ENCODE data around the gene XPO1. TPM values are rescaled to one million over a fixed set of nuclear protein-coding genes. Genes with fewer than 3 reads are reported as not detected.
"Not testable (repeated sequence)": the region's sequence is repeated elsewhere in the genome, so short reads cannot be mapped to it uniquely, and the experiment has no call there.

The XPO1 gene
- total RNA-seq (148 and 166 TPM in 2 replicates), polyA plus RNA-seq (33.8 and 46.7 TPM in 2 replicates), polyA minus RNA-seq (82.3 and 86.6 TPM in 2 replicates), Bru-seq, nascent RNA (percentile 96 among the genes with signal in this experiment), BruChase-seq, experiment 1, labeled RNA remaining after a 6-hour chase (percentile 97 among the genes with signal in this experiment), BruChase-seq, experiment 2, labeled RNA remaining after a 2-hour chase (percentile 98 among the genes with signal in this experiment)
- polyA plus RNA-seq (2011; cell fraction: cytosol; rRNA removed): 52.6 and 56.1 TPM in 2 replicates
- 148 and 193 TPM in 2 replicates for polyA plus RNA-seq (2011; cell fraction: nucleus; rRNA removed)
- 91.3 and 145 TPM in 2 replicates for polyA plus RNA-seq (2012)
- polyA minus RNA-seq (2011; cell fraction: cytosol; rRNA and poly(A)+ RNA removed): 113 TPM
- polyA minus RNA-seq (2011; cell fraction: nucleus; rRNA and poly(A)+ RNA removed): 111 and 159 TPM in 2 replicates
- long read RNA-seq, full-length matches to known transcripts: 35 of 58 reads
- long read RNA-seq, partial matches to known transcripts: 12 of 58 reads
- long read RNA-seq, other reads (novel, unspliced or antisense): 11 of 58 reads

GRCh38 chr2:61538200-61538919 lies at the start of gene XPO1:
TSS of gene XPO1 (minus strand) at chr2:61538356. CDS start at chr2:61533897, 4,459 bp downstream.
- Histone ChIP-seq H2AFZ (ENCODE audit: low read depth, low read length) (peak within 1 kb of the TSS; percentile 95), H3K9me1 (replicated peaks; ENCODE audit: control insufficient read depth, extremely low read depth, insufficient read depth, low read length) (no peaks in the 10 kb centered on the region), H3K27ac (ENCODE audit: insufficient read depth, low read depth, low read length) (peak within 1 kb of the TSS; percentile 81), H3K4me1 (ENCODE audit: control insufficient read depth, extremely low read depth, insufficient read depth, low read length) (peaks cover 29% of the 10 kb centered on the region), H4K20me1 (replicated peaks; ENCODE audit: control insufficient read depth, extremely low read depth, insufficient read depth, low read length) (peaks cover 12% of the 10 kb centered on the region), H3K79me2 (ENCODE audit: control insufficient read depth, insufficient read depth, low read length) (peaks cover 47% of the 10 kb centered on the region), H3K27me3 (ENCODE audit: control insufficient read depth in 2 of 2, insufficient read depth in 2 of 2, low read length in 2 of 2) (no peaks in the 10 kb centered on the region), H3K4me2 (ENCODE audit: insufficient read depth, low read length) (peak within 1 kb of the TSS; percentile 89), H3K9ac (replicated peaks; ENCODE audit: extremely low read depth, insufficient read depth, low read length) (peak within 1 kb of the TSS; percentile 95), H3K36me3 (ENCODE audit: control insufficient read depth in 2 of 2, extremely low read depth in 1 of 2, insufficient read depth in 2 of 2, low read length in 2 of 2) (no peaks in the 10 kb centered on the region), H3K4me3 (replicated peaks in 1 of 3; ENCODE audit: insufficient read depth in 1 of 3, low read depth in 1 of 3, low read length in 3 of 3) (peak within 1 kb of the TSS; percentile 88 to 99 (median 90)), H3K9me3 (replicated peaks; ENCODE audit: control insufficient read depth, insufficient read depth, low read length) (no peaks in the 10 kb centered on the region)
- DNase-seq (ENCODE audit: low read depth, low spot score) (peak; percentile 99), FAIRE-seq (peak; percentile 90)
- intact Hi-C loops (cut with micrococcal nuclease): loop anchor here (1.0 to 10.0 kb wide), 7 partner anchors 49 to 876 kb away; partner anchors contain the start of genes REL and USP34
- dilution Hi-C loops (cut with MboI; ENCODE audit: extremely low pct_ligation_motif_present, low sequenced_read_pairs): no loop called here
- ChIA-PET CTCF (interaction anchor here (0.6 to 1.9 kb wide), 8 partner anchors 10 to 403 kb away, joined by 3 to 4 read pairs (median 3); no protein-coding TSS in a partner anchor), POLR2A (interaction anchor here (0.6 to 1.4 kb wide), 3 partner anchors 14 to 1167 kb away, joined by 4 to 6 read pairs (median 5); partner anchors contain the start of gene EHBP1)
- no TSS peak for BruUV-seq (replicated peaks)
- TF ChIP-seq POLR2A (IDR thresholded peaks at IDR 0.05; ENCODE audit: low read depth, low read length) (peak; percentile 96), POLR2AphosphoS5 (IDR thresholded peaks at IDR 0.05; ENCODE audit: insufficient read depth, low read depth, low read length) (peak; percentile 65), FOS (IDR thresholded peaks at IDR 0.05; ENCODE audit: borderline replicate concordance, insufficient read depth, low read length) (no peak), MAX (IDR thresholded peaks at IDR 0.05; ENCODE audit: insufficient read depth, insufficient read length) (peak; percentile 2), JUN (IDR thresholded peaks at IDR 0.05; ENCODE audit: borderline replicate concordance, insufficient read depth, insufficient read length, low read depth) (peak; percentile 32)

GRCh38 chr2:61586928-61587327 lies 48.8 kb upstream of the XPO1 start:
- H4K20me1 ChIP-seq (replicated peaks; ENCODE audit: control insufficient read depth, extremely low read depth, insufficient read depth, low read length); H3K9me3 ChIP-seq (replicated peaks; ENCODE audit: control insufficient read depth, insufficient read depth, low read length); H3K4me1 ChIP-seq (ENCODE audit: control insufficient read depth, extremely low read depth, insufficient read depth, low read length); dilution Hi-C loops (cut with MboI; ENCODE audit: extremely low pct_ligation_motif_present, low sequenced_read_pairs); H2AFZ ChIP-seq (ENCODE audit: low read depth, low read length); H3K27me3 ChIP-seq (ENCODE audit: control insufficient read depth in 2 of 2, insufficient read depth in 2 of 2, low read length in 2 of 2); H3K9ac ChIP-seq (replicated peaks; ENCODE audit: extremely low read depth, insufficient read depth, low read length); H3K4me2 ChIP-seq (ENCODE audit: insufficient read depth, low read length); H3K79me2 ChIP-seq (ENCODE audit: control insufficient read depth, insufficient read depth, low read length); BruUV-seq (replicated peaks); H3K36me3 ChIP-seq (ENCODE audit: control insufficient read depth in 2 of 2, extremely low read depth in 1 of 2, insufficient read depth in 2 of 2, low read length in 2 of 2); FAIRE-seq; H3K4me3 ChIP-seq (replicated peaks in 1 of 3; ENCODE audit: insufficient read depth in 1 of 3, low read depth in 1 of 3, low read length in 3 of 3); POLR2A ChIA-PET; DNase-seq (ENCODE audit: low read depth, low spot score); H3K9me1 ChIP-seq (replicated peaks; ENCODE audit: control insufficient read depth, extremely low read depth, insufficient read depth, low read length); H3K27ac ChIP-seq (ENCODE audit: insufficient read depth, low read depth, low read length): not testable (repeated sequence)
- intact Hi-C loops (cut with micrococcal nuclease): loop anchor here (5.0 kb wide), 1 partner anchor 50 kb away; the partner anchor contains the start of gene XPO1
- CTCF ChIA-PET: interaction anchor here (0.7 kb wide), 1 partner anchor 539 kb away, joined by 3 read pairs; no protein-coding TSS in a partner anchor
